GM10266 (cell line): ENCODE data around the gene CDK1.

Experiments used
- DNase-seq: peaks from one replicate; pipeline ENCODE4 v3.0.0; 2012; ENCODE audit errors: extremely low spot score
- TF ChIP-seq, protein P1 (sequence below): IDR thresholded peaks from 2 replicates; pipeline ENCODE4 v1.5.1; 2012; ENCODE audit warnings: mild to moderate bottlenecking, low read depth; ENCODE audit not compliant: control insufficient read depth, insufficient read depth; ENCODE audit errors: missing control alignments

The CDK1 gene

GRCh38 chr10:60778214-60778970 is at the start of gene CDK1:
Gene CDK1 (plus strand): TSS chr10:60778478. CDS start chr10:60780166, 1,688 bp downstream.
- TF ChIP-seq, protein P1, sequence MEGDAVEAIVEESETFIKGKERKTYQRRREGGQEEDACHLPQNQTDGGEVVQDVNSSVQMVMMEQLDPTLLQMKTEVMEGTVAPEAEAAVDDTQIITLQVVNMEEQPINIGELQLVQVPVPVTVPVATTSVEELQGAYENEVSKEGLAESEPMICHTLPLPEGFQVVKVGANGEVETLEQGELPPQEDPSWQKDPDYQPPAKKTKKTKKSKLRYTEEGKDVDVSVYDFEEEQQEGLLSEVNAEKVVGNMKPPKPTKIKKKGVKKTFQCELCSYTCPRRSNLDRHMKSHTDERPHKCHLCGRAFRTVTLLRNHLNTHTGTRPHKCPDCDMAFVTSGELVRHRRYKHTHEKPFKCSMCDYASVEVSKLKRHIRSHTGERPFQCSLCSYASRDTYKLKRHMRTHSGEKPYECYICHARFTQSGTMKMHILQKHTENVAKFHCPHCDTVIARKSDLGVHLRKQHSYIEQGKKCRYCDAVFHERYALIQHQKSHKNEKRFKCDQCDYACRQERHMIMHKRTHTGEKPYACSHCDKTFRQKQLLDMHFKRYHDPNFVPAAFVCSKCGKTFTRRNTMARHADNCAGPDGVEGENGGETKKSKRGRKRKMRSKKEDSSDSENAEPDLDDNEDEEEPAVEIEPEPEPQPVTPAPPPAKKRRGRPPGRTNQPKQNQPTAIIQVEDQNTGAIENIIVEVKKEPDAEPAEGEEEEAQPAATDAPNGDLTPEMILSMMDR, result no peak
- DNase-seq, result peak; percentile 94

DNA sequence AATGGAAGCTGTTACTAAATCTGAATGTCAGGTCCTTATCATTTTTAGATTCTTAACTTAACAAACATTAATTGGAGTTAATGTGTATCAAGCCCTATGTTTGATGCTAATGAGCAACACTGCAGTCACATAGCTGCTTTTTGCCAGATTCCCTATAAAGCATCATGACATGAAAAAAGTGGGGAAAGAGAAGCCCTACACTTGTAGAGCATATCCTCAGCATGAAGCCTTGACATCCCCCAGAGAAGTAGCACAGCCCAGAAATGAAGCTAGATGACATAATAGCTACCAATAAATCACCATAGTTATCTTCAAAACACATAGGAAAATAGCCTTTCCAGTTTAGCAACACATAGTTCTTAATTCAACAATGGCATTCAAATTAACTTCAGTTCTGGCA is 49.2 kb upstream of the CDK1 start:
- TF ChIP-seq, protein P1, result no peak

GRCh38 chr10:60731134-60731885 is 47.0 kb upstream of the CDK1 start:
- TF ChIP-seq, protein P1, result no peak
- DNase-seq, result peak; percentile 65

More for the DNA sequence above, 49.2 kb upstream of the CDK1 start:
- no peak for DNase-seq

GRCh38 chr10:60732198-60732806 is 46.0 kb upstream of the CDK1 start:
- TF ChIP-seq, protein P1, result no peak
- peak; percentile 42 for DNase-seq

DNA sequence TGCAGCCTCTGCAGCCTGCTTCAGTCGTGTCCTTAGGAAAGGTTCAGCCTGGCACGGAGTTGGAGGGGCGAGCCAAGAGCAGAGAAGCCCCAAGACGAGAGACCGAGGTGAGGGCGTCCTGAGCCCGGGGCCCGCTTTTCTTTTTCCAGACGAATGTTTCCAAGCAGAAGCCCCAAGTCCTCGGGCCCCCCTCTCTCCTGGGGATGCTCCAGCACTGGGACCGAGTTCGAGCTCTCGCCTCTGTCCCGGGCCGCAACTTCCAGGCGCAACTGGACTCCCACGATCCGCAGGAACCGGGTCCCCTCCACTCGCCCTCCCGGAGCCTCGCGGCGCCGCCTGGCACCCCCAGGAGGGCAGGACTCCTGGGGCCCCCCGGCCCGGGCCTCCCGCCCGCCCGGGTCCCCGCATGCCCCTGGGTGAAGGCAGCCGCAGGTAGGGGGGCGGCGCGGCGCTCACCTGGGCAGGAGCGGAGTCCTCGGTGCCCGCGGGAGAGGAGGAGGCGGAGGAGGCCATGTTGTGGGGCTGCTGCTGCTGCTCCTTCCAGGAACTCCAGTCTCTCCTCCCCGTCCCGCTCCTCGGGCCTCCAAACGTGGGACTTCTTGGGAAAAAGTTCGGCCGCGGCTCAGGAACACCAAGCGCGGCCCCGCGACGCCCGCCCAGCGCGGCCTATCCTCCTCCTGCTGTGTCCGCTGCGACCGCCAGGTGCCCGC is 45.3 kb upstream of the CDK1 start:
- DNase-seq, result peak; percentile 45
- TF ChIP-seq, protein P1, result no peak

- DNase-seq, result no peak
- TF ChIP-seq, protein P1, result no peak
Measured at GRCh38 chr10:60733517-60733822, 44.8 kb upstream of the CDK1 start.

GRCh38 chr10:60733826-60734225 is 44.5 kb upstream of the CDK1 start:
- DNase-seq, result peak; percentile 20
- TF ChIP-seq, protein P1, result no peak
